WTC11 (cell line): Measurements from ENCODE around the gene HSFX3. TPM values are rescaled to one million over a fixed set of nuclear protein-coding genes. Genes with fewer than 3 reads are reported as not detected.
A peak's percentile ranks its signal among the peaks of the same experiment; 100 is the strongest.

Experiments used
- ATAC-seq: fragments of 200-7000 bp; cut with Tn5 transposase; 2 replicates; pipeline ENCODE4 v1.10.0; 2021; ENCODE audit warnings: mild to moderate bottlenecking, moderate library complexity
- CTCF ChIA-PET: fragments of 300-600 bp; sonication (Branson Sonifier 250); formaldehyde crosslinking; loops from one replicate; lab custom pipeline; 2021; ENCODE audit warnings: antibody characterized with exemption; lab: Charles Lee
- POLR2A ChIA-PET: fragments of 350-600 bp; sonication (Branson Sonifier 250); formaldehyde crosslinking; loops from one replicate; lab custom pipeline; 2021; ENCODE audit warnings: antibody characterized with exemption; lab: Charles Lee
- DNase-seq: peaks from one replicate; pipeline ENCODE4 v3.0.0; 2021; ENCODE audit warnings: low spot score
- H3K27ac Mint-ChIP-seq: 2 replicates; pipeline ENCODE4 v1.8.0; 2021; ENCODE audit warnings: mixed read lengths
- H3K27me3 Mint-ChIP-seq: 2 replicates; pipeline ENCODE4 v1.8.0; 2021; ENCODE audit warnings: low read depth, mild to moderate bottlenecking, moderate library complexity, mixed read lengths
- H3K36me3 Mint-ChIP-seq: 2 replicates; pipeline ENCODE4 v1.8.0; 2021; ENCODE audit warnings: mixed read lengths
- H3K4me1 Mint-ChIP-seq: 2 replicates; pipeline ENCODE4 v1.8.0; 2022; ENCODE audit warnings: mixed read lengths
- H3K4me3 Mint-ChIP-seq: 2 replicates; pipeline ENCODE4 v1.8.0; 2021; ENCODE audit warnings: mild to moderate bottlenecking, moderate library complexity, mixed read lengths
- H3K9me3 Mint-ChIP-seq: 2 replicates; pipeline ENCODE4 v1.8.0; 2021; ENCODE audit warnings: mixed read lengths
- CTCF ChIP-seq: fragments of 200-600 bp; IDR thresholded peaks from 2 replicates; pipeline ENCODE4 v1.8.0; 2022; ENCODE audit warnings: antibody characterized with exemption
- E2F1 ChIP-seq: sonication (generic); formaldehyde crosslinking; IDR thresholded peaks from 2 replicates; pipeline ENCODE4 v1.8.0; 2022; ENCODE audit warnings: mild to moderate bottlenecking, missing genetic modification reagents
- E2F5 ChIP-seq: sonication (generic); formaldehyde crosslinking; IDR thresholded peaks from 2 replicates; pipeline ENCODE4 v1.8.1; 2022; ENCODE audit warnings: mild to moderate bottlenecking, moderate library complexity, missing genetic modification reagents
- ESRRA ChIP-seq: sonication (generic); formaldehyde crosslinking; IDR thresholded peaks from 2 replicates; pipeline ENCODE4 v1.8.1; 2022; ENCODE audit warnings: mild to moderate bottlenecking, missing genetic modification reagents, borderline replicate concordance
- FOXP1 ChIP-seq: sonication (generic); formaldehyde crosslinking; IDR thresholded peaks from 2 replicates; pipeline ENCODE4 v1.8.0; 2022; ENCODE audit warnings: missing genetic modification reagents, mild to moderate bottlenecking, moderate library complexity, borderline replicate concordance
- GRHL2 ChIP-seq: fragments of 250-450 bp; sonication (Bioruptor Pico); IDR thresholded peaks from 2 replicates; pipeline ENCODE4 v1.8.0; 2022; ENCODE audit warnings: mild to moderate bottlenecking, moderate library complexity; ENCODE audit not compliant: insufficient replicate concordance, severe bottlenecking
- GTF2I ChIP-seq: fragments of 250-450 bp; sonication (Bioruptor Pico); conservative IDR thresholded peaks from 2 replicates; pipeline ENCODE4 v1.4.0; 2021; ENCODE audit warnings: mild to moderate bottlenecking
- HMGA2 ChIP-seq: fragments of 250-450 bp; sonication (Bioruptor Pico); IDR thresholded peaks from 2 replicates; pipeline ENCODE4 v1.4.0; 2021; ENCODE audit warnings: mild to moderate bottlenecking, moderate library complexity
- NR2C2 ChIP-seq: sonication (generic); formaldehyde crosslinking; IDR thresholded peaks from 2 replicates; pipeline ENCODE4 v1.8.0; 2022; ENCODE audit warnings: mild to moderate bottlenecking, missing genetic modification reagents
- SP1 ChIP-seq: sonication (generic); formaldehyde crosslinking; conservative IDR thresholded peaks from 2 replicates; pipeline ENCODE4 v1.8.1; 2022; ENCODE audit warnings: missing genetic modification reagents
- TCF7 ChIP-seq: sonication (generic); formaldehyde crosslinking; IDR thresholded peaks from 2 replicates; pipeline ENCODE4 v1.8.0; 2022; ENCODE audit warnings: mild to moderate bottlenecking, low read depth, missing genetic modification reagents, moderate library complexity
- TEAD4 ChIP-seq: sonication (generic); formaldehyde crosslinking; IDR thresholded peaks from 2 replicates; pipeline ENCODE4 v1.8.0; 2022; ENCODE audit warnings: mild to moderate bottlenecking, missing genetic modification reagents
- ZBTB21 ChIP-seq: sonication (generic); formaldehyde crosslinking; IDR thresholded peaks from 2 replicates; pipeline ENCODE4 v1.8.1; 2023; ENCODE audit warnings: mild to moderate bottlenecking, missing genetic modification reagents, borderline replicate concordance
- ZNF219 ChIP-seq: sonication (generic); formaldehyde crosslinking; IDR thresholded peaks from 2 replicates; pipeline ENCODE4 v1.8.0; 2023; ENCODE audit warnings: missing genetic modification reagents, mild to moderate bottlenecking, borderline replicate concordance
- ZNF263 ChIP-seq: sonication (generic); formaldehyde crosslinking; IDR thresholded peaks from 2 replicates; pipeline ENCODE4 v1.8.1; 2022; ENCODE audit warnings: low read depth, mild to moderate bottlenecking, moderate library complexity, missing genetic modification reagents
- ZNF396 ChIP-seq: fragments of 250-450 bp; sonication (Bioruptor Pico); IDR thresholded peaks from 2 replicates; pipeline ENCODE4 v1.8.0; 2021; ENCODE audit warnings: mild to moderate bottlenecking, moderate library complexity, borderline replicate concordance
- total RNA-seq: library from RNA; stranded (reverse); gene quantifications from 3 replicates; pipeline ENCODE4 v1.2.3, GENCODE V29; 2021

The HSFX3 gene
- total RNA-seq, 1 experiment from 2014 or later: not detected

GRCh38 chrX:149515954-149516602 lies 33.6 kb downstream of the HSFX3 start (continued):
- TF ChIP-seq ZNF219 (CRISPR knock-in tag) (no peak), E2F5 (no peak), ZNF263 (CRISPR knock-in tag) (no peak)
- TF ChIP-seq, all 79 proteins: peak for 0

- no peaks in the 10 kb centered on the region for H3K36me3 Mint-ChIP-seq
- ATAC-seq (no peak), DNase-seq (no peak)
- TF ChIP-seq ESRRA (no peak), ZBTB21 (CRISPR knock-in tag) (no peak), TEAD4 (no peak), SP1 (CRISPR knock-in tag) (no peak), FOXP1 (CRISPR knock-in tag) (no peak), GRHL2 (CRISPR knock-in tag) (no peak), GTF2I (CRISPR knock-in tag) (no peak), HMGA2 (CRISPR knock-in tag) (no peak), TCF7 (CRISPR knock-in tag) (no peak), NR2C2 (CRISPR knock-in tag) (no peak), E2F1 (CRISPR knock-in tag) (no peak)
- peaks cover 3% of the 10 kb centered on the region; the same call in 1 of the 2 replicates for H3K4me1 Mint-ChIP-seq
- no peak overlapping the region for H3K27ac Mint-ChIP-seq
- ChIA-PET POLR2A (no interaction called here), CTCF (interaction anchor here (2.4 kb wide), 1 partner anchor 20 kb away, joined by 7 read pairs; no protein-coding TSS in a partner anchor)
- no peaks in the 10 kb centered on the region for H3K9me3 Mint-ChIP-seq
- H3K4me3 Mint-ChIP-seq: no peak overlapping the region
- peaks cover 12% of the 10 kb centered on the region for H3K27me3 Mint-ChIP-seq
These were observed 35.8 kb downstream of the HSFX3 start for GRCh38 chrX:149513825-149514428.

GRCh38 chrX:149512225-149512885 lies 37.4 kb downstream of the HSFX3 start:
- DNase-seq (peak; percentile 48), ATAC-seq (peak; percentile 89)
- Mint-ChIP-seq H3K27ac (no peak overlapping the region), H3K4me3 (no peak overlapping the region), H3K4me1 (peaks cover 3% of the 10 kb centered on the region; the same call in 1 of the 2 replicates), H3K27me3 (peaks cover 19% of the 10 kb centered on the region), H3K36me3 (no peaks in the 10 kb centered on the region), H3K9me3 (no peaks in the 10 kb centered on the region)
- TF ChIP-seq TEAD4: no peak
- 0 out of 2 replicates have a peak, but pooled peaks have one; percentile 23 for TF ChIP-seq CTCF
- TF ChIP-seq ZNF396 (CRISPR knock-in tag): no peak
- POLR2A ChIA-PET: interaction anchor here (1.2 kb wide), 1 partner anchor 27 kb away, joined by 6 read pairs; no protein-coding TSS in a partner anchor
- CTCF ChIA-PET: interaction anchor here (0.6 to 2.4 kb wide), 17 partner anchors 10 to 252 kb away, joined by 3 to 33 read pairs (median 4); partner anchors contain the start of gene EOLA1
